HFFc6 (cell line): ENCODE results near the gene DZANK1. TPM values are rescaled to one million over a fixed set of nuclear protein-coding genes. Genes with fewer than 3 reads are reported as not detected.
"Not testable (repeated sequence)": the region's sequence is repeated elsewhere in the genome, so short reads cannot be mapped to it uniquely, and the experiment has no call there.

Experiments
- DNase-seq: peaks from one replicate; pipeline ENCODE4 v3.0.0-alpha.2; 2018
- H3K27ac Mint-ChIP-seq: 2 replicates; pipeline ENCODE4 v1.8.0; 2020; ENCODE audit warnings: mild to moderate bottlenecking, mixed read lengths
- H3K27me3 Mint-ChIP-seq: 2 replicates; pipeline ENCODE4 v1.8.0; 2021; ENCODE audit warnings: mild to moderate bottlenecking, moderate library complexity, mixed read lengths; ENCODE audit not compliant: insufficient read depth
- H3K36me3 Mint-ChIP-seq: 2 replicates; pipeline ENCODE4 v1.8.0; 2021; ENCODE audit warnings: low read depth, mixed read lengths
- H3K4me1 Mint-ChIP-seq: 2 replicates; pipeline ENCODE4 v1.8.0; 2020; ENCODE audit warnings: low read depth, mixed read lengths
- H3K4me3 Mint-ChIP-seq: 2 replicates; pipeline ENCODE4 v1.8.0; 2020; ENCODE audit warnings: mild to moderate bottlenecking, moderate library complexity, mixed read lengths
- H3K9me3 Mint-ChIP-seq: 2 replicates; pipeline ENCODE4 v1.8.0; 2020; ENCODE audit warnings: mild to moderate bottlenecking, mixed read lengths
- CTCF ChIP-seq: fragments of 200-600 bp; sonication (generic); IDR thresholded peaks from 2 replicates; pipeline ENCODE4 v1.5.0; 2021; ENCODE audit warnings: antibody characterized with exemption, mild to moderate bottlenecking
- total RNA-seq, 6 experiments: library from RNA; stranded (reverse); fragmentation: NEBNext Ultra II Directional; extraction: Animal tissue kit (Norgen Biotek cat#: 25700); gene quantifications; 2 replicates in 1 of 6; 3 replicates in 5 of 6; pipeline ENCODE4 v1.2.3, GENCODE V29; 2021

Gene DZANK1
- total RNA-seq, 6 experiments from 2014 or later = 1.1 to 1.6 (median 1.5) TPM

- TF ChIP-seq CTCF = no peak; the same call in none of the 2 replicates
These were observed 85.8 kb downstream of the DZANK1 start for GRCh38 chr20:18380908-18381529.

GRCh38 chr20:18377896-18378481, 88.8 kb downstream of the DZANK1 start:
- no peak overlapping the region for H3K27ac Mint-ChIP-seq
- no peaks in the 10 kb centered on the region for H3K9me3 Mint-ChIP-seq
- TF ChIP-seq CTCF = no peak
- peaks cover 8% of the 10 kb centered on the region for H3K27me3 Mint-ChIP-seq
- no peaks in the 10 kb centered on the region for H3K36me3 Mint-ChIP-seq
- DNase-seq = no peak
- H3K4me3 Mint-ChIP-seq = no peak overlapping the region
- H3K4me1 Mint-ChIP-seq = no peaks in the 10 kb centered on the region

More at GRCh38 chr20:18380908-18381529, 85.8 kb downstream of the DZANK1 start:
- Mint-ChIP-seq H3K4me3 (no peak overlapping the region), H3K4me1 (no peaks in the 10 kb centered on the region), H3K9me3 (no peaks in the 10 kb centered on the region), H3K27ac (no peak overlapping the region), H3K27me3 (peaks cover 4% of the 10 kb centered on the region), H3K36me3 (no peaks in the 10 kb centered on the region)
- no peak for DNase-seq

- H3K4me1 Mint-ChIP-seq, H3K27me3 Mint-ChIP-seq, H3K27ac Mint-ChIP-seq, H3K4me3 Mint-ChIP-seq, H3K9me3 Mint-ChIP-seq, DNase-seq, H3K36me3 Mint-ChIP-seq: not testable (repeated sequence)
These were observed 91.3 kb downstream of the DZANK1 start for GRCh38 chr20:18375551-18375950.

- H3K27ac Mint-ChIP-seq = no peak overlapping the region
These were observed 94.5 kb downstream of the DZANK1 start for GRCh38 chr20:18372296-18372695.

GRCh38 chr20:18364768-18365167, 102.1 kb downstream of the DZANK1 start:
- Mint-ChIP-seq H3K9me3 (no peaks in the 10 kb centered on the region), H3K36me3 (no peaks in the 10 kb centered on the region), H3K27me3 (no peaks in the 10 kb centered on the region; the same call in 1 of the 2 replicates), H3K4me1 (no peaks in the 10 kb centered on the region), H3K27ac (no peak overlapping the region), H3K4me3 (no peak overlapping the region)
- DNase-seq = no peak
- TF ChIP-seq CTCF = no peak

More at GRCh38 chr20:18372296-18372695, 94.5 kb downstream of the DZANK1 start:
- no peak for DNase-seq
- no peak overlapping the region for H3K4me3 Mint-ChIP-seq
- H3K9me3 Mint-ChIP-seq = no peaks in the 10 kb centered on the region
- peaks cover 4% of the 10 kb centered on the region; the same call in 1 of the 2 replicates for H3K27me3 Mint-ChIP-seq
- H3K36me3 Mint-ChIP-seq = no peaks in the 10 kb centered on the region
- H3K4me1 Mint-ChIP-seq = no peaks in the 10 kb centered on the region
- no peak for TF ChIP-seq CTCF

GRCh38 chr20:18363708-18364107, 103.1 kb downstream of the DZANK1 start:
- DNase-seq = no peak
- no peaks in the 10 kb centered on the region for H3K9me3 Mint-ChIP-seq
- H3K27ac Mint-ChIP-seq = no peak overlapping the region
- no peaks in the 10 kb centered on the region for H3K36me3 Mint-ChIP-seq
- no peaks in the 10 kb centered on the region for H3K4me1 Mint-ChIP-seq
- no peak overlapping the region for H3K4me3 Mint-ChIP-seq
- TF ChIP-seq CTCF = no peak
- H3K27me3 Mint-ChIP-seq = no peaks in the 10 kb centered on the region; the same call in 1 of the 2 replicates
